HG03571 (cell line): ENCODE data around the gene CIAO2B.
"Not testable (repeated sequence)": the region's sequence is repeated elsewhere in the genome, so short reads cannot be mapped to it uniquely, and the experiment has no call there.

ENCODE experiments used
- ATAC-seq: cut with Tn5 transposase; IDR thresholded peaks from one replicate; pipeline ENCODE4 v1.9.1; 2021; ENCODE audit not compliant: unreplicated experiment

The CIAO2B gene

DNA sequence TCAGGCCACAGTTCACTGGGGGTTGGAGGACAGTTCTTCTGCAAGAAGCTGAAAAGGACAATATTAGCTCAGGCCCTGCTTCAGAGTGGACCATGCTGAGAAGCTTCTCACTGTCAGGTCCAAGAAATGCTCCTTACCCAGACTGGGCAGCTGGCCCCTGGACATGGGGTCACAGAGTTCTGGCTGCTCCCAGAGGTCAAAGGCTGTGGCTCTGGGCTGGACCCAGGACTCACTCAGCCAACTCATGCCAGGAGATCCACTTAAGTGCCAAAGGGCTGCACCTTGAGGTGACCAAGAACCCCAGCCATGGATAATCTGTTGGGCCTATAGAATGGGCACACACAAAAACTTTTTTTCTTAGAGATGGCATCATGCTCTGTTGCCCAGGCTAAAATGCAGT, 5.2 kb upstream of the CIAO2B start:
- no peak for ATAC-seq

DNA sequence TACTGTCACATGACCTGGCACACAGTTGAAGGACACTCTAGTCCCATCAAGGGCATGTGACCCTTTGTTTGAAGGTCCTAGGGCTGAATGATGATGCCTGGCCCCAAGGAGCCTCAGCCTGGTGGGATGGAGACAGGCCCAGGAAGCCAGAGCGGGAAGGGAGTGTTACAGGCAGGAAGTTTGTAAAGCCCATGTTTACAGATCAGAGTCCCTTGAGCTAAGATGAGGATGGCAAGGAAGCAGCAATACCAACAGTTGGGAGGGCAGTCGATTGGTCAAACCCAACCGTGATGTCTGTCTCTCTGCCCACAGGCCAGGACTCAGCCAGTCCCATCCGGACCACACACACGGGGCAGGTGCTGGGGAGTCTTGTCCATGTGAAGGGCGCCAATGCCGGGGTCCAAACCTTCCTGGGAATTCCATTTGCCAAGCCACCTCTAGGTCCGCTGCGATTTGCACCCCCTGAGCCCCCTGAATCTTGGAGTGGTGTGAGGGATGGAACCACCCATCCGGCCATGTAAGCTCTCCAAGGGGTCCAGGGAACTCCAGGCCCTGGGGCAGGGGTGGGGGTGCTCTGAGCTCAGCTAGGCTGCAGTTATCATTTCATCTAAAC, 3.6 kb upstream of the CIAO2B start:
- no peak for ATAC-seq

DNA sequence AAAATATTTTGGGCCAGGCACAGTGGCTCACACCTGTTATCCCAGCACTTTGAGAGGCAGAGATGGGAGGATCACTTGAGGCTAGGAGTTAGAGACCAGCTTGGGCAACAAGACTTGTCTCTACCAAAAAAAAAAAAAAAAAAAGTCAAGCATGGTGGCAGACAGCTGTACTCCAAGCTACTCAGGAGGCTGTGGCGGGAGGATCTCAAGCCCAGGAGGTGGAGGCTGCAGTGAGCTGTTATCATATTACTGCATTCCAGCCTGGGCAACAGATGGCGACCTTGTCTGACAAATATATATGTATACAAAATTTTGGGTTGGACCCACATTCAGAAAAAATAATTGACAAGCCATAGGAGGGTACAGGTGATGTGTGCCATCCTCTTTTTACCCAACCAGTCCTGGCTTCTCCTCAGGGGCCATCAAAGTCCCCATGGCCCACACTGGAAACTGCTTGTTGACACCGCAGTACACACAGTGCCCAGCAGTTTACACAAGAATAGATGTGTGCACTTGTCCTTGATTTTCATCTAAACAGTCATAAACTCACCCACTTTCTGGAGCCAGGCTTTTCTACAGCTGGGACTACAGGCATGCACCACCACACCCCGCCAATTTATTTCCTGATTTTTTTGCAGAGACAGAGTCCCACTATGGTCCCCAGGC, 2.8 kb upstream of the CIAO2B start:
- ATAC-seq: no peak

DNA sequence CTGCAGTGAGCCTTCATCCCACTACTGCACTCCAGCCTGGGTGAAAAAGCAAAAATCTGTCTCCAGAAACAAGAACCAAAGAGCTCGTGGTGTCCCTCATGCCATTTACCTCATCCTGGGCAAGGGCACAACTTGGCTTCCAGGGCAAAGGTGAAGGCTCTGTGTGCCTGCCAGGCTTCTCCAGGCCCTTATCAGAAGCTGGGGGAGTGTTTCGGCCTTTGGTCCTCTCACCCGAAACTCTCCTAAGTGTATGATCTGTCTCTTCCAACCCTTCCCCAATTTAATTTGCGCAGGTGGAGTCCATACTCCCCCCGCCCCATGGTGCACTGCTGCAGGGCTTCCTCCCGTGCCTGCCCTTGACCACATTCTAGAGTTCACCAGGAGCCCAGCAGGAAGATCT, 2.3 kb upstream of the CIAO2B start:
- ATAC-seq: no peak

DNA sequence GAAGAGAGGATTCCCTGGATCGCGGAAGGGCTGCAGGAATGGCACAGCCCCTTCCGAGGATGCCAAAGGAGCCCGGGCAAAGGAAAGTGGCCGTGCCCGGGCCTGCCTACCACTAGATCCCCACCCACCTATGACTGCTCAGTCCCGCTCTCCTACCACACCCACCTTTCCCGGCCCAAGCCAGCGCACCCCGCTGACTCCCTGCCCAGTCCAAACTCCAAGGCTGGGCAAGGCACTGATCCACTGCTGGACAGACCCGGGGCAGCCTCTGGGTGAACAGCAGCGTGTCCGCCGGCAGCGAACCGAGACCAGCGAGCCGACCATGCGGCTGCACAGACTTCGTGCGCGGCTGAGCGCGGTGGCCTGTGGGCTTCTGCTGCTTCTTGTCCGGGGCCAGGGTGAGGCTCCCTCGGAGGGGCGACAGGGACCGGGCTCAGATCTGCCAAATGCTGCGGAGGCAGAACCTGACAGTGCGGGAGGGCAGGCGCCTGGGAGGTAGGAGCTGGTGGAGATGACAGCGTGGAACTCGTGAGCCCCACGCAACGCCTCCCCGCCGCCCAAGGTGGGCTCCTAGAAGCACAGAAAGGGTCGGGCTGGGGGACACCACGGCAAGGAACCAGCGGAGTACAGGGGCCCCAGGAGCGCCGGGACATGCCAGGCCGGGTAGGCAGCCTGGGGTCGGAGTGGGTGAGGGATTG, 1.3 kb upstream of the CIAO2B start, which contains the start of gene CES2:
TSS of gene CES2 (plus strand) at position 203 of the 698 bp plus-strand sequence. CDS start at position 323, 120 bp downstream.
- no peak for ATAC-seq

DNA sequence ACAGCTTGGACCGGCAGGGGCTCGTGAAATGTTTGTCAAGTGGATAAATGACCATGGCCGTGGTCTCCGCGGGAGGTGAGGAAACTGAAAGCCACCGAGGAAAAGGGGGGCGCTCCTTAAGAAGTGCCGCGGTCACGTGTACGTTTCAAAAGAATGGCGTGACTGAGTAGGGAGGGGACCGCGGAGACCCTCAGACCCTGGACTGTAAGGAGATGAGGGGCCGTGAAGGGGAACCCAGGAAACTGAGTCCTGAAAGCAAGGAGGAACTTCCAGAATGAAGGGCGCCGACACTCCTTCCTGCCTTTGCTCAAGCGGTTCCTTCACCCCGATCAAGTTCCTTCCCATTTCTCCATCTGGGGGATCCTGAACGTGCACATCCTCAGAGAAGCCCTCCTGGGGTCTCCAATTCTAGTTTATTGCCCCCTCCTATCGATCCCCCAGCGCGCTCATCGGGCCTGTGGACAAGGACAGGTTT, 674 bp upstream of the CIAO2B start:
- not testable (repeated sequence) for ATAC-seq

DNA sequence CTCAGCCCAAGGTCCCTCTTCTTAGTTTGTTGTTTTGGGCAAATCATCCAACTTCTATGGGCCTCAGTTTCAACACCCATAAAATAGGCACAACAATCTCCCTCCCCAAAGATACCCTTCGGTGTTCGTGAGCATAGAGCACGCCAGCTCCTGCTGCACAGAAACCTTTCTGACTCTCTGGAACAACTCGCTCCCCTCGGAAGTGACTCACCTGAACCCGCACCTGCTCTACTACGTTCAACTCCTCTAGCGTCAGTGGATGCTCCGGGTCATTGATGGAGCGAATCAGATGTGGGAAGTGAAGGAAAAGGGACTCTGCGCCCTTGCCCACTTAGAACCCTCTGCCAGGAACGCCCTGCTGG, 445 bp downstream of the CIAO2B start:
- no peak for ATAC-seq

DNA sequence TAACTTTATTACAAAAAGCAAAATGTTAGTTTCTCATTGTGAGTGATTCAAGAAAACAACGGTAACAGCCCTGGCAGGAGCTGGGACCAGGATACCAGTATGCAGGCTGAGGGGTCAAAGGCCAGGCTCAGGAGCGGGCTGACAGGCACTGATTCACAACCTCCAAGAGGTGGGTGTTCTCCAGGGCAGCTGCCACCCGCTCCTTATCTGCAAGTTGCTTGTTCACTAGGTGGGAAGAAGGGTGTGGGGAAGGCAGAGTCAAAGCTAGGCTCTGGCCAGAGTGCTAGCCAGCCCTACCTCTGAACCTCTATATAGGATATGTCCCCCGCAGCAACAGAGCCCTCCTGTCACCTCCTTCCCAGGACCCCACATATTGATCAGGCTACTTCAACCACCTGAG, 2.1 kb downstream of the CIAO2B start:
- ATAC-seq: no peak

DNA sequence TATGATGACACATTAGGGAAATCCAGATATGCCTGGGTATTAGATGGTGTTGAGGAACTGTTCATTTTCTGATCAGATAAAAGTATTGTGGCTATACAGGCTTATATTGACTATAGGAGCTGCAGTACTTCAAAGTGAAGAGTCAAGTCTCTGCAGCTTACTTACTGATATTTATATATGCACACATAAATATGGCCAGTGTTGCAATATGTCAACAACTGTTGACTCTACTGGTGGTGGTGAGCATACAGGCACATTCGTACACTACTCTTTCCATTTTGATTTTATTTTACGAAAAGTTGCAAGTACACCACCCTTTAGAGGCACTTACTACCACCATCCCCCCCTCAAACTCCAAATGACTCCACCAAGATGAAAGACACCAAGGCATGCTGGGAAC, 2.5 kb downstream of the CIAO2B start:
- ATAC-seq: no peak

DNA sequence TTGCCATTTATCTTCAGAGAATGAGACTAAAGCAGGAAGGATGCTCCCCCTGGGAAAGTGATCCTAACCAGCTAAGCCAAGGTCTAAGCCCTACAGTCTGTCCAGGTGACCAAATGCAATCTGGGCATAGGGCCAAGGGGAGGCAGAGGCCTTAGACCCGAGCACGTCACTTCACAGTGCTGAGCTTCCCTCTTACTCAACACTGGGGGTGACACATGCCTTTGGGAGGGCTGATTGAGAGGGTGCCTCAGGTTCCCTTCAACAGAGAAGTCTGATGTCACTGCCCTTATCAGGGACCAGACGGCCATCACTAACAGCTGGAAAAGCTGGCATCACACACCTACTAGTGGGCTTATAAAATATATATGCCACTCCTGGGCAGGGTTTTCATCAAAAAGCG, 4.0 kb downstream of the CIAO2B start:
- ATAC-seq: no peak

DNA sequence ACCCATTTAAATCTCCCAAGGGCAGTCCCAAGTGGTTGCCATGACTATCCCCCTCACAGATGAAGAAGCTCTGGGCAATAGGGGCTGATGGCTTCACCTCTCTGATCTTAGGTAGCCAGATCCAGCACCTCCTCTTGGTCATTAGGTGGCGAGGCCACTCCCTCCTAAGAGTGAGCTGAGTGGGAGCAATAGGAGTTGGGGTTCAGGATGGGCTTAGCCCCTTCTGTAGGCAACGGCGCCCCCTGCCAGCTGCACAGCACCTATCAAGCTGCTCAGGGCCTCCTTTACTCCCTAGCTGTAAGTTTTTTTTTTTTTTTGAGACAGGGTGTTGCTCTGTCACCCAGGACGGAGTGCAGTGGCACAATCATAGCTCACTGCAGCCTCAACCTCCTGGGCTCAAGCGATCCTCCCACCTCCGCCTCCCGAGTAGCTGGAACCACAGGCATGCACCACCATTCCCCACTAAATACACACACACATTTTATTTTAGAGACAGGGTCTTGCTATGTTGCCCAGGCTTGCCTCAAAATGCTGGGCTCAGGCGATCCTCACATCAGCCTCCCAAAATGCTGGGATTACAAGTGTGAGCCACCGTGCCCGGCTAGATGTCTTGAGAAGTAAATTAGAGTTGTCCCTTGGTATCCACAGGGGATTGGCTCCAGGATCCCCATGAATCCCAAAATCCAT, 5.4 kb downstream of the CIAO2B start:
- no peak for ATAC-seq

DNA sequence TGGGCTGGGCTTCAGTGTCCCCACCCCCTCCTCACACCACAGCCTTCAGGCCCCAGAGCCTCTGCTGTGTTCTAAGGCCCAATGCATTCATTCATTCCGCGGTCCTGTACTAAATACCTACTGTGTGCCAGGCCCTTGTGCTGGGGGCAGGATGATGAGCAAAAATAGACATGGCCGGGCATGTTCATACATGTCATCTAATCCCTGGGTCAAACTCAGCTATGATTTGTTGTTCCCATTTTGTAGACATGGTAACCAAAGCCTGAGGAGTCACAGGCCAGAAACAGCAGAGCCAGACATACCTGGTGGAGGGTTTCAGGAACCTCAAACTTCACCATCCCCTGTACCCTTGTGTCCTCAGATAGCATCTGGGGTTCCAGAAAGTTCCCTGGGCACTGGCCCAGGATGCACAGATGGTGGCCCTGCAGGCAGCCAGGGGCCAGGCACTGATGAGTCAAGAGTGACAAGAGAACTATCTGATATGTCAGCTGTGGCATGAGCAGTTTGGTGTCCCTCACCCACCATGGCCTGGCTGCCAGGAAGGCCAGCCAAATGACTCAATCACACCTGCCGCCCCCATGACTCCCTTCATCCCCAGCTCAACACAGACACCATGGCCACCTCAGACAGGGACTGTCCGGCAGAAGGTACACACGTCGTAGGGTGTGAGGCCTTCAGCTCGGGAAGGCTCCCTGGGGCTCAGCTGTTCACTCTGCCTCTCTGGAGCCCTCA, 6.1 kb downstream of the CIAO2B start:
- ATAC-seq: no peak

DNA sequence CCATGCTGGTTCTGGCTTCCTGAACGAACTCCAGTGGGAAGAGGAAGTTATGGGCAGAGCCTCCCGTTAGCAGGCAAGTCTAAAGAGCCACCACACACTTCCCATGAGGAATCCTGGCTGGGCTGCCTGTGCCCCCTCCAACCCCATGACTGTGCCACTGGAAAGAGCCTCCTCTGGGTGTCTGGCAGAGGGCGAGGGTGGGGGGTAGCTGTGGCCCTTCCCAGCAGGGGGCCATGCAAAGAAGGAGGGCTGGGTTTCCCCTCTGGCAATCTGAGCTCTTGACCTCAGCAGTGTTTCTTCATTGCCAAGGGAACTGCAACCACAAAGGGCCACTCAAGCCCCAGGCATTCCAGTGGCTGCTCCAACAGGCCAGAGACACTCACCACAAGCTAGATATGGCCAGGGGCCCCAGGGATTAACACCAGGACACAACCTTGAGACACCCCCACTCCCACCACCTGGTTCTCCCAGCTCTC, 7.2 kb downstream of the CIAO2B start:
- no peak for ATAC-seq

DNA sequence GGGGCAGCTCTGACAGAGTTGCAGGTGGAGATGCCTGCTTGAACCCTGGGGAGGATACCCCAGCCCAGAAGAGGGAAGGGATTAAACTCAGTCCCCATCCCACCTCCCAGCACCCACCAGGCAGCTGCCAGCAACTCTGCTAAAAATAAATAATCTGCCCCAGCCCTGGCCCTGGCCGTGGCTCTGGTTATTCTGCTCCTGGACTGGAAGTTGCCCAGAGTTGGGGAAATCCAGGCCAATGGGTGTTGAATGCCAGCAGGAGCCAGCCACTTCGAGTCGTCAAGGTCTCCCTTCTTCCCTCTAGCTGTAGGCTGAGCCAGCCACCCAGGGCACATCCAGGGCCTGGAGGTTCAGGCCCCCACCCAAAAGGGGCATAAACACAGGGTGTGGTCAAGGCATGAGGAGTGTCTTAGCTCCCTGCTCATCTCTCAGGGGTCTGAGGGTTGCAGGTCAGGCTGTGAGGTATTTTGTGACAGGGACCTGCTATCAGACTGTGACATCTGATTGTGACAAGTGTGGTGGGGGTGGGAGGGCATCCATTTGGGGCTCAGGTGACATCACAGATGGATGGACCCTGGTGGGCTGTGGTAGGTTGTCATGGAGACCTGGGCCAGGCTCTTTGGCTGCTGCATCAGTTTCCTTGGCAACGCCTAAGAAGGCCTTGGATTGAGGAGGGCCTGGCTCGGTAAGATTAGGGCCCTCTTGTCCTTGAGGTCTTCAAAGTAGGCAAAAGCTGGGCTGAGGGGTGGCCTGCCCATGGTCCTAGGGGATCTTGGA, 7.8 kb downstream of the CIAO2B start:
- no peak for ATAC-seq

DNA sequence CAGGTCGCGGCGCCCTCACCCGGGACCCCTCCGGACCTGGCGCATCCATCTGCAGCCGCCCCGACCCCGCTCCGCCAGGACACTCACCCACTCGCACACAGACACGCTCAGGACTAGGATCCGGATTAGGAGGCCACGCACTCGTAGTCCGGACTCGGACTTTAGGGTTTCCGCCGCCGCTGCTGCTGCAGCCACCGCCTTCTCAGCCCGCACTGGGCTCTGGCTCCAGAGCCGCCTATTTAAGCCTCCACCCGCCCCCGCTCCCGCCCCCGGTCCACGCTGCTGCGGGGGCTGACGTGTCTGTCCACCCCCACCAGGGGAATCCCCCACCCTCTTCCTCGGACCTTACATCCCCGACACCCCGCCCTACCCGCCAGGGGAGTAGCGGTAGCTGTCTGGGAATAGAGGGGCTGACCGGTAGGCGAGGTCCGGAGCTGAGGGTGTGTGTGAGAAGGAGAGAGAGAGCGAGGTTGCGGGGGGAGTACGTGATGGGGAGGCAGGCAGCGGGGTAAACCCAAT, 8.8 kb downstream of the CIAO2B start, which contains the start of gene RRAD:
TSS of gene RRAD (minus strand) at position 214 of the 519 bp plus-strand sequence. CDS start 356 bp downstream, outside the sequence.
- no peak for ATAC-seq

DNA sequence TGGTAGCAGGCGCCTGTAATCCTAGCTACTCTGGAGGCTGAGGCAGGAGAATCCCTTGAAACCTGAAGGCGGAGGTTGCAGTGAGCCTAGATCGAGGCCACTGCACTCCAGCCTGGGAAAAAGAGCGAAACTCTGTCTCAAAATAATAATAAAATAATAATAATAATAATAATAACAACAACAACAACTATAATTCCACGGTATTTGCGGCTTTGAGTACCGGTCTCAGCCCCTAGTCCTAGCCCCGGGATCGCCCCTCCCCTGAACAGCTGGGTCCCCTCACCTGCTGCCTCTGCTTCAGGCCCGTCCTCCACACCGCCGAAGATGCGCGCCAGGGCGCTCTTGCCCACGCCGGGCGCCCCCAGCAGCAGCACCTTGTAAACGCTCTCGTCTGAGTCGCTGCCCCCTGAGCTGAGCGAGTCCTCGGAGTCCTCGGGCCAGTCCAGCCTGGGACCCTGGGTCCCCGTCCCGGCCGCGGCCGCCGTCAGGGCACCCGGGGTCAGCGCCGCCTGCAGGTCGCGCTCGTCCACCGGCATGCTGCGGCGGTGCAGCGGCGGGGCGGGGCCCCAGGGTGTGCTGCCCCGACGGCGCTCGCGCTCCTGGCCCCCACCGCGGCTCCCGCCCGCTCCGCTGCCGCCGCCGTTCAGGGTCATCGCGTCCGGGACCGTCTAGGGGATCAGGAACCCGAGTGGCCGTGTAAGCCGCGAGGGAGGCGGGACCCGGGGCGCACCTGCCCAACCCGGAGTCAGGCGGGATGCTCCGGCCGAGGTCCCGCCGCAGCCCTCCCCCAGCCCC, 9.5 kb downstream of the CIAO2B start:
- ATAC-seq: no peak

DNA sequence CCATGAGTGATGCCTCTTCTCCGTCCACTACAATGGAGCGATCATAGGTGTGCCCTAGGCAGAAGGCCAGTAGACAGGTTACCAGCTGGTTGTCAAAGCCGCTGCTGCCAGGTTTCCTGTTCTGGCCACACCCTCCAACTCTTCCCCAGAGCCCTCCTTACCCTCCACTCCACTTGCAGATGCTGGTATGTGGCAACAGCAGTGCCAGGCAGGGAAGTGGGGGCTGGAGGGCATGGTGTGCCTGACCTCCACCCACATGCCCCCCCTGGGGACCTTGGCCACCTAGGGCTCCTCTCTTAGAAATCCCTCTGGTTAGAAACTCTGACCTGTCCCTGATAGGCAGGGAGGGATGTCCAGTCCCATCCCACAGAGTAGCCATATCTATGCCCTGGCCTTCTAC, 10.3 kb downstream of the CIAO2B start:
- ATAC-seq: no peak

DNA sequence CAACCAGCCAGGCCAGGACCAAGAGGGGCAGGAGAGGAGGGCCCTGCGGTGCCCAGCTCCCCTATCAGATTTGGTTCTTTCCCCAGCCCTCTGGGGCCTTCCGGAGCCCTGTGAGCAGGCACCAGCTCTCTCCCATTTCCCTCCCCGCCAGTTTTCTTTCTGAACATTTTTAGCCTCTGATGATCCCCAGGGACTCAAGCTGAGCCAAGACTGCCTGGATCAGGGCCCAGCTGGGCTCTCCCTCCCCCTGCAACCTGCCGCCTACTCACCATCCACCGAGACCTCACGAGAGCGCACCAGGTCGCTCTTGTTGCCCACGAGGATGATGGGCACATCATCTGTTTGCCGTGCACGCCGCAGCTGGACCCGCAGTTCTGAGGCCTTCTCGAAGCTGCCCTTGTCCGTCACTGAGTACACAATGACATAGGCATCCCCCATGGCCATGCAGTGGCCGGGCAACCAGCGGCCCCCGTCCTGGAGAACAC, 10.9 kb downstream of the CIAO2B start:
- ATAC-seq: no peak
